Measurements from ENCODE around the gene DTL. TPM values are rescaled to one million over a fixed set of nuclear protein-coding genes. Genes with fewer than 3 reads are reported as not detected.

The DTL gene
- total RNA-seq, 4 donors from 2014 or later = 2.0 to 9.2 (median 5.1) TPM

DNA sequence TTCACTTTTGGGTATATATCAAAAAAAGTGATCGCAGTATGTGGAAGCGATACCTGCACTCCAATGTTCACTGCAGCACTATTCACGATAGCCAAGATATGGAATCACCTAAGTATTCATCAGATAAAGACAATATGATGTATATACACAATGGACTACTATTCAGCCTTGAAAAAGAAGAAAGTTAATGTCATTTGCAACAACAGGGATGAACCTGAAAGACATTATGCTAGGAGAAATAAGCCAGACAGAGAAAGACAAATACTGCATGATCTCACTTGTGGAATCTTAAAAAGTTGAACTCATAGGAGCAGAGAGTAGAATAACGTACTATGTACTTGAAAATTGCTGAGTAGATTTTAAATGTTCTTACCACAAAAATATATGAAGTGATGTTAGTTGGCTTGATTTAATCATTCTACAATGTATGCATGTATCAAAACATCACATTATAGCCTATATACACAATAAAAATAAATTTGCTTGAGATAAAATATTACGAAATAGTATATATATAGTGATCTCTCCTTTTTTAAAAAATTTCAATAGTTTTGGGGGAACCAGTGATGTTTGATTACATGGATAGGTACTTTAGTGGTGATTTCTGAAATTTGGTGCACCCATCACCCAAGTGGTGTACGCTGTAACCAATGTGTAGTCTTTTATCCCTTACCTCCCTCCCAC lies 56.0 kb downstream of the DTL start:
- H3K36me3 ChIP-seq = no peaks in the 10 kb centered on the region
- intact Hi-C loops (cut with DNase I) = no loop called here
- WGBS, 2 donors = 79 to 82% methylated on average over 6 of the region's 6 CpGs
- H3K27me3 ChIP-seq = no peaks in the 10 kb centered on the region
- no peaks in the 10 kb centered on the region for H3K9me3 ChIP-seq
- H3K4me1 ChIP-seq = peaks cover 11 to 17% (median 11%) of the 10 kb centered on the region in 3 donors
- TF ChIP-seq CTCF (IDR thresholded peaks at IDR 0.05) (no peak), POLR2A (IDR thresholded peaks at IDR 0.05) (no peak)
- H3K4me3 ChIP-seq = no peak overlapping the region
- H3K27ac ChIP-seq = no peak overlapping the region
- DNase-seq = no peak

- 87 to 91% methylated on average over 2 of the region's 2 CpGs for WGBS, 2 donors
- TF ChIP-seq CTCF (IDR thresholded peaks at IDR 0.05) (no peak), POLR2A (IDR thresholded peaks at IDR 0.05) (no peak)
- intact Hi-C loops (cut with DNase I) = no loop called here
These were observed 61.8 kb downstream of the DTL start for GRCh38 chr1:212097360-212097759.

GRCh38 chr1:212098310-212098709 lies 62.8 kb downstream of the DTL start:
- H3K36me3 ChIP-seq = no peaks in the 10 kb centered on the region
- no peaks in the 10 kb centered on the region for H3K27me3 ChIP-seq
- no peak overlapping the region for H3K4me3 ChIP-seq
- no peak for DNase-seq
- TF ChIP-seq POLR2A (IDR thresholded peaks at IDR 0.05) (no peak), CTCF (IDR thresholded peaks at IDR 0.05) (no peak)
- intact Hi-C loops (cut with DNase I) = no loop called here
- H3K27ac ChIP-seq = no peak overlapping the region
- no peaks in the 10 kb centered on the region for H3K9me3 ChIP-seq
- H3K4me1 ChIP-seq = no peaks in the 10 kb centered on the region
- 89 to 91% methylated on average over 9 of the region's 9 CpGs for WGBS, 2 donors

More at GRCh38 chr1:212097360-212097759, 61.8 kb downstream of the DTL start:
- Histone ChIP-seq H3K4me3 (no peak overlapping the region), H3K9me3 (no peaks in the 10 kb centered on the region), H3K36me3 (no peaks in the 10 kb centered on the region), H3K4me1 (no peaks in the 10 kb centered on the region), H3K27ac (no peak overlapping the region), H3K27me3 (no peaks in the 10 kb centered on the region)
- no peak for DNase-seq

- H3K27ac ChIP-seq = no peak overlapping the region
- H3K36me3 ChIP-seq = no peaks in the 10 kb centered on the region
- no peaks in the 10 kb centered on the region for H3K4me1 ChIP-seq
- intact Hi-C loops (cut with DNase I) = no loop called here
- DNase-seq = no peak
- no peaks in the 10 kb centered on the region for H3K9me3 ChIP-seq
- H3K4me3 ChIP-seq = no peak overlapping the region
- no peak for TF ChIP-seq POLR2A (IDR thresholded peaks at IDR 0.05)
- no peak for TF ChIP-seq CTCF (IDR thresholded peaks at IDR 0.05)
- WGBS, 2 donors = 86 to 94% methylated on average over 3 of the region's 3 CpGs
- H3K27me3 ChIP-seq = no peaks in the 10 kb centered on the region
These were observed 63.2 kb downstream of the DTL start for GRCh38 chr1:212098771-212099170.

- H3K27ac ChIP-seq = no peak overlapping the region
- no peaks in the 10 kb centered on the region for H3K36me3 ChIP-seq
- peaks cover 3 to 22% (median 9%) of the 10 kb centered on the region in 3 donors for H3K4me1 ChIP-seq
- DNase-seq = no peak
- H3K4me3 ChIP-seq = no peak overlapping the region
- intact Hi-C loops (cut with DNase I) = no loop called here
- TF ChIP-seq CTCF (IDR thresholded peaks at IDR 0.05) = no peak
- no peak for TF ChIP-seq POLR2A (IDR thresholded peaks at IDR 0.05)
- no peaks in the 10 kb centered on the region for H3K27me3 ChIP-seq
- H3K9me3 ChIP-seq = no peaks in the 10 kb centered on the region
These were observed 65.7 kb downstream of the DTL start for GRCh38 chr1:212101251-212101650.
